A172 (cell line): ENCODE results near the gene TWIST2. TPM values are rescaled to one million over a fixed set of nuclear protein-coding genes. Genes with fewer than 3 reads are reported as not detected.

Source experiments
- DNase-seq: peaks from one replicate; pipeline ENCODE4 v3.0.0-alpha.2; 2015; ENCODE audit warnings: low spot score
- total RNA-seq: library from RNA; depleted of rRNA; stranded (reverse); fragments of >200 nt; shearing (Covaris generic); gene quantifications from 2 replicates; pipeline ENCODE4 v1.2.3, GENCODE V29; 2014

The TWIST2 gene
- total RNA-seq, 1 experiment from 2014 or later, result 38.8 TPM

- no peak for DNase-seq
These were observed 56.8 kb downstream of the TWIST2 start for GRCh38 chr2:238904716-238905115.

GRCh38 chr2:238905224-238905623, 57.3 kb downstream of the TWIST2 start:
- DNase-seq, result no peak

- no peak for DNase-seq
These were observed 57.8 kb downstream of the TWIST2 start for GRCh38 chr2:238905644-238906043.

GRCh38 chr2:238906254-238906935, 58.5 kb downstream of the TWIST2 start:
- no peak for DNase-seq

- DNase-seq, result no peak
These were observed 59.2 kb downstream of the TWIST2 start for GRCh38 chr2:238906936-238907716.

- DNase-seq, result no peak
These were observed 59.9 kb downstream of the TWIST2 start for GRCh38 chr2:238907717-238908173.

GRCh38 chr2:238908960-238909951, 61.4 kb downstream of the TWIST2 start:
- DNase-seq, result no peak

GRCh38 chr2:238910751-238911351, 63.0 kb downstream of the TWIST2 start:
- DNase-seq, result peak; percentile 18

- no peak for DNase-seq
These were observed 63.7 kb downstream of the TWIST2 start for GRCh38 chr2:238911376-238912227.

- no peak for DNase-seq
These were observed 64.5 kb downstream of the TWIST2 start for GRCh38 chr2:238912228-238912915.

- DNase-seq, result no peak
These were observed 65.3 kb downstream of the TWIST2 start for GRCh38 chr2:238912916-238913875.

GRCh38 chr2:238913931-238914647, 66.2 kb downstream of the TWIST2 start:
- no peak for DNase-seq

GRCh38 chr2:238914648-238915015, 66.7 kb downstream of the TWIST2 start:
- DNase-seq, result peak; percentile 52

GRCh38 chr2:238915196-238915595, 67.3 kb downstream of the TWIST2 start:
- DNase-seq, result no peak

- DNase-seq, result no peak
These were observed 67.7 kb downstream of the TWIST2 start for GRCh38 chr2:238915596-238915995.

GRCh38 chr2:238916176-238916874, 68.4 kb downstream of the TWIST2 start:
- DNase-seq, result no peak

GRCh38 chr2:238916875-238917590, 69.1 kb downstream of the TWIST2 start:
- DNase-seq, result peak; percentile 49
